ENCODE data around the gene NHLRC1. TPM values are rescaled to one million over a fixed set of nuclear protein-coding genes. Genes with fewer than 3 reads are reported as not detected.

The NHLRC1 gene
- polyA plus RNA-seq, 3 donors = 0.75 to 3.1 (median 1.4) TPM

- Histone ChIP-seq H3K4me1 (ENCODE audit: control insufficient read depth in 1 of 2, insufficient read depth in 2 of 2, low read length in 2 of 2) (peaks cover 11 to 20% of the 10 kb centered on the region in 2 donors), H3K4me2 (replicated peaks; ENCODE audit: extremely low read depth, low read length, poor library complexity, severe bottlenecking) (no peak overlapping the region), H3K27ac (ENCODE audit: low read depth in 1 of 2, low read length in 2 of 2) (peak overlapping the region in 1 of 2 donors; percentile 57), H3K9me3 (replicated peaks in 1 of 2; ENCODE audit: control insufficient read depth in 1 of 2, insufficient read depth in 1 of 2, low read length in 2 of 2) (no peaks in the 10 kb centered on the region), H3K79me2 (ENCODE audit: insufficient read depth, low read length) (peaks cover 32% of the 10 kb centered on the region), H2AFZ (ENCODE audit: insufficient read depth, low read depth, low read length, poor library complexity, severe bottlenecking) (no peak overlapping the region), H4K20me1 (ENCODE audit: insufficient read depth, low read length) (peaks cover 8% of the 10 kb centered on the region), H3K27me3 (ENCODE audit: control insufficient read depth in 2 of 2, insufficient read depth in 2 of 2, low read length in 2 of 2) (no peaks in the 10 kb centered on the region), H3K9ac (ENCODE audit: insufficient read depth, low read length, poor library complexity, severe bottlenecking) (no peak overlapping the region), H3K36me3 (replicated peaks in 1 of 2; ENCODE audit: control insufficient read depth in 1 of 2, insufficient read depth in 2 of 2, low read length in 2 of 2) (peaks cover 44 to 48% of the 10 kb centered on the region in 2 donors), H3K4me3 (replicated peaks in 1 of 3; ENCODE audit: low read depth in 2 of 3, low read length in 3 of 3) (no peak overlapping the region)
- no peak for TF ChIP-seq CTCF (IDR thresholded peaks at IDR 0.05)
- Mint-ChIP-seq H3K27me3 (ENCODE audit: low read depth in 3 of 3) (peaks cover 0 to 1% (median 0%) of the 10 kb centered on the region in 3 donors), H3K9me3 (peaks cover 0 to 3% (median 0%) of the 10 kb centered on the region in 7 donors), H3K4me3 (no peak overlapping the region), H3K27ac (peak overlapping the region in 5 of 7 donors; percentile 31 to 70 (median 47)), H3K36me3 (peaks cover 42 to 76% of the 10 kb centered on the region in 2 donors), H3K4me1 (peaks cover 26% of the 10 kb centered on the region)
- DNase-seq = peak; percentile 45 to 86 (median 56)
- 100% methylated on average over 1 of the region's 5 CpGs for WGBS (ENCODE audit: insufficient coverage)
- intact Hi-C loops (cut with micrococcal nuclease) = no loop called here
Measured at GRCh38 chr6:18148304-18149025, 26.0 kb upstream of the NHLRC1 start.

GRCh38 chr6:18147616-18148015 lies 25.1 kb upstream of the NHLRC1 start:
- H3K4me3 Mint-ChIP-seq = no peak overlapping the region
- Histone ChIP-seq H3K27me3 (ENCODE audit: control insufficient read depth in 2 of 2, insufficient read depth in 2 of 2, low read length in 2 of 2) (no peaks in the 10 kb centered on the region), H3K27ac (ENCODE audit: low read depth in 1 of 2, low read length in 2 of 2) (no peak overlapping the region), H2AFZ (ENCODE audit: insufficient read depth, low read depth, low read length, poor library complexity, severe bottlenecking) (no peak overlapping the region), H3K9ac (ENCODE audit: insufficient read depth, low read length, poor library complexity, severe bottlenecking) (no peak overlapping the region), H3K4me2 (replicated peaks; ENCODE audit: extremely low read depth, low read length, poor library complexity, severe bottlenecking) (no peak overlapping the region), H3K4me1 (ENCODE audit: control insufficient read depth in 1 of 2, insufficient read depth in 2 of 2, low read length in 2 of 2) (peaks cover 6 to 11% of the 10 kb centered on the region in 2 donors), H3K4me3 (replicated peaks in 1 of 3; ENCODE audit: low read depth in 2 of 3, low read length in 3 of 3) (no peak overlapping the region), H4K20me1 (ENCODE audit: insufficient read depth, low read length) (peaks cover 6% of the 10 kb centered on the region), H3K79me2 (ENCODE audit: insufficient read depth, low read length) (peaks cover 30% of the 10 kb centered on the region), H3K9me3 (replicated peaks in 1 of 2; ENCODE audit: control insufficient read depth in 1 of 2, insufficient read depth in 1 of 2, low read length in 2 of 2) (no peaks in the 10 kb centered on the region), H3K36me3 (replicated peaks in 1 of 2; ENCODE audit: control insufficient read depth in 1 of 2, insufficient read depth in 2 of 2, low read length in 2 of 2) (peaks cover 53 to 56% of the 10 kb centered on the region in 2 donors)
- peaks cover 49 to 82% of the 10 kb centered on the region in 2 donors for H3K36me3 Mint-ChIP-seq
- H3K27me3 Mint-ChIP-seq (ENCODE audit: low read depth in 3 of 3) = no peaks in the 10 kb centered on the region
- no peaks in the 10 kb centered on the region for H3K9me3 Mint-ChIP-seq
- peak overlapping the region in 1 of 7 donors; percentile 37 for H3K27ac Mint-ChIP-seq
- no CpG with 5 or more reads among the region's 2 CpGs for WGBS (ENCODE audit: insufficient coverage)
- intact Hi-C loops (cut with micrococcal nuclease) = no loop called here
- H3K4me1 Mint-ChIP-seq = peaks cover 17% of the 10 kb centered on the region
- no peak for TF ChIP-seq CTCF (IDR thresholded peaks at IDR 0.05)
- DNase-seq = no peak
